Upper lobe of right lung (tissue), 1 donor: ENCODE measurements around the gene LNX1. TPM values are rescaled to one million over a fixed set of nuclear protein-coding genes. Genes with fewer than 3 reads are reported as not detected.

ENCODE experiments used
- ATAC-seq: fragments of 200-7000 bp; cut with Tn5 transposase; one replicate; pipeline ENCODE4 v1.9.1; 2020; ENCODE audit warnings: mild to moderate bottlenecking, moderate library complexity
- DNase-seq: peaks from one replicate; pipeline ENCODE4 v3.0.0-alpha.2; 2020
- H3K27ac ChIP-seq: fragments of 200-600 bp; one replicate; pipeline ENCODE4 v1.8.0; 2022
- H3K27me3 ChIP-seq: fragments of 200-600 bp; one replicate; pipeline ENCODE4 v1.8.0; 2022; ENCODE audit warnings: mild to moderate bottlenecking
- H3K36me3 ChIP-seq: fragments of 200-600 bp; one replicate; pipeline ENCODE4 v1.8.0; 2022
- H3K4me1 ChIP-seq: fragments of 200-600 bp; one replicate; pipeline ENCODE4 v1.8.0; 2022
- H3K4me3 ChIP-seq: fragments of 200-600 bp; one replicate; pipeline ENCODE4 v1.8.0; 2022; ENCODE audit warnings: mild to moderate bottlenecking
- H3K9me3 ChIP-seq: fragments of 200-600 bp; one replicate; pipeline ENCODE4 v1.8.0; 2022
- intact Hi-C: fragments of 100-400 bp; cut with DNase I; formaldehyde crosslinking; loops from one replicate; pipeline ENCODE4 v1.11.0; 2022
- total RNA-seq: library from RNA; stranded (reverse); fragmentation: NEBNext Ultra II Directional; extraction: Animal tissue kit (Norgen Biotek cat#: 25700); gene quantifications from one replicate; pipeline ENCODE4 v1.2.1, GENCODE V29; 2021
- TF ChIP-seq, protein P1 (sequence below): fragments of 200-600 bp; IDR thresholded peaks from one replicate; pipeline ENCODE4 v1.8.0; 2022; ENCODE audit warnings: antibody characterized with exemption
- donor health status: DM: no; HTN: yes; CAD: no; lungs with severe emphysema.

The LNX1 gene
- total RNA-seq, 1 donor from 2014 or later: 6.0 TPM

DNA sequence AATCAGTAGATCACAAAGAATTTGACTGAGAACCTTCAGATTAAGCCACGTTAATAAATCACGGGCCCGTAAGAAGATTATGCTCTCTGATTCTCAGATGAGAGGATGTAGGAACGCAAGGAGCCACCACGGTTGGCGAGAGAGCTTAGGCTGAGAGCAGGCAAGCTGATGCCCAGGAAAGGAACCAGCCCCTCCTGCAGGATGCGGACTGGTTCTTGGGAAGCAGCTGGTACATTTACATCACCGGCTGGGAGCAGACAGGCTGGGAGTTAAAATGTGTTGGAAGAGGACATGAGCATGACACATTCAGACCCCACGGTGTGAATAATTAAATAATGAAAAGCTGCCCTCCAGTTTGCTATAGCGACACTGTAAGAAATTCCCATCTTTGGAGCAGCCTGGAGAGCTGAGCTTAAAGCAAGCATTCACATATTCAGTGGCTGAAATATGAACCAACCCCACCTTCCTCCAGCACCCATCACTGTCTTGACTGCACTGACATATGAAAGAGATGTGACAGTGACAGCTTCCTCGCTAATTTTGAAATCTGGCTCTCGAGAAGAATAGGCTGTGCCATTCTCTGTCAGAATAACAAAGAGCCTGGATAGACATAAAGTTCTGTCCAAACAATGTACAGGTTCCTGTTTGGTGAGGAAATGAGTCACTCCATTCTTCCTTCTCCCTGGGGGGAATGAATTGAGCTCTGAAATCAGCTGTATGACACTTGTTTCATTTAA is 33.1 kb downstream of the LNX1 start:
- ATAC-seq (no peak), DNase-seq (no peak)
- TF ChIP-seq, protein P1, sequence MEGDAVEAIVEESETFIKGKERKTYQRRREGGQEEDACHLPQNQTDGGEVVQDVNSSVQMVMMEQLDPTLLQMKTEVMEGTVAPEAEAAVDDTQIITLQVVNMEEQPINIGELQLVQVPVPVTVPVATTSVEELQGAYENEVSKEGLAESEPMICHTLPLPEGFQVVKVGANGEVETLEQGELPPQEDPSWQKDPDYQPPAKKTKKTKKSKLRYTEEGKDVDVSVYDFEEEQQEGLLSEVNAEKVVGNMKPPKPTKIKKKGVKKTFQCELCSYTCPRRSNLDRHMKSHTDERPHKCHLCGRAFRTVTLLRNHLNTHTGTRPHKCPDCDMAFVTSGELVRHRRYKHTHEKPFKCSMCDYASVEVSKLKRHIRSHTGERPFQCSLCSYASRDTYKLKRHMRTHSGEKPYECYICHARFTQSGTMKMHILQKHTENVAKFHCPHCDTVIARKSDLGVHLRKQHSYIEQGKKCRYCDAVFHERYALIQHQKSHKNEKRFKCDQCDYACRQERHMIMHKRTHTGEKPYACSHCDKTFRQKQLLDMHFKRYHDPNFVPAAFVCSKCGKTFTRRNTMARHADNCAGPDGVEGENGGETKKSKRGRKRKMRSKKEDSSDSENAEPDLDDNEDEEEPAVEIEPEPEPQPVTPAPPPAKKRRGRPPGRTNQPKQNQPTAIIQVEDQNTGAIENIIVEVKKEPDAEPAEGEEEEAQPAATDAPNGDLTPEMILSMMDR: no peak
- intact Hi-C loops: no loop called here
- Histone ChIP-seq H3K27ac (no peak overlapping the region), H3K9me3 (no peaks in the 10 kb centered on the region), H3K27me3 (no peaks in the 10 kb centered on the region), H3K4me1 (no peaks in the 10 kb centered on the region), H3K4me3 (no peak overlapping the region), H3K36me3 (no peaks in the 10 kb centered on the region)

DNA sequence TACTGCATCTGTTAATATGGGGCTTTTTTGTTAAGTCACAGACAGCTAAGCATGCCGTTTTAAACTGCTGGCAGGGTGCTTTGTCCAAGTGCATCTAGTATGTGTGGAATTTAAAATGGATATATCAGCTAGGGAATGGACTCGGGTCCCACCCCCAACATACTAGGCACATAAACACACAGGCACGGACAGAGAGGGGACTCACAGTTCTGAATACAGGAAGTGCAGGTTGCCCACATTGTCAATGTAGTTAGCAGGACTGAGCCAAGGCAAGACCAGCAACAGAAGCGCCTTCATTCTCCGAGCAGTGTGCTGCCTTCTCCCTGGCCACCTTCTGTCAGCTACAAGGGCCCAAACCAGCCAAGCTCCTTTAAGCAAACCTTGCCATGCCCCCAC is 33.6 kb downstream of the LNX1 start:
- TF ChIP-seq, protein P1: no peak
- intact Hi-C loops: no loop called here
- Histone ChIP-seq H3K27ac (no peak overlapping the region), H3K9me3 (no peaks in the 10 kb centered on the region), H3K4me1 (no peaks in the 10 kb centered on the region), H3K27me3 (no peaks in the 10 kb centered on the region), H3K36me3 (no peaks in the 10 kb centered on the region), H3K4me3 (no peak overlapping the region)
- ATAC-seq (no peak), DNase-seq (no peak)

DNA sequence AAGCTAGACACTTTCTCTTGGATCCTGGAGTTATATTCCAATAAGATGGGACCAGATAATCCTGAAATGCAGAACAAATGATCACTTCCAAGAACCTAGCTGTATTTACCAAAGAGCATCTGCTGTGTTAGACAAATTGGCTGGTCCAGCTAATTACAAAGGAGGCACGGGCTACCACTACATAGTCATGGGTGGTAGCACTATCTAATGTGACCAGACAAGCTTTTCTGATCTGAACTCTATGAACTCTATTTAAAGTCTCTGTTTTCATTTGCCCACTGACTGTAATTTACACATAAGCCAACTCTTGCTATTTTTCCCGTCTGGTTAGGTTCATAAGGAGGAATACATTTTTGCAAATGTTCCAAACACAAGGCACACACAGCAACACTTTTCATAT is 34.6 kb downstream of the LNX1 start:
- Histone ChIP-seq H3K27me3 (no peaks in the 10 kb centered on the region), H3K27ac (no peak overlapping the region), H3K4me1 (no peaks in the 10 kb centered on the region), H3K4me3 (no peak overlapping the region), H3K36me3 (no peaks in the 10 kb centered on the region), H3K9me3 (no peaks in the 10 kb centered on the region)
- intact Hi-C loops: no loop called here
- ATAC-seq (no peak), DNase-seq (no peak)
- TF ChIP-seq, protein P1: no peak

DNA sequence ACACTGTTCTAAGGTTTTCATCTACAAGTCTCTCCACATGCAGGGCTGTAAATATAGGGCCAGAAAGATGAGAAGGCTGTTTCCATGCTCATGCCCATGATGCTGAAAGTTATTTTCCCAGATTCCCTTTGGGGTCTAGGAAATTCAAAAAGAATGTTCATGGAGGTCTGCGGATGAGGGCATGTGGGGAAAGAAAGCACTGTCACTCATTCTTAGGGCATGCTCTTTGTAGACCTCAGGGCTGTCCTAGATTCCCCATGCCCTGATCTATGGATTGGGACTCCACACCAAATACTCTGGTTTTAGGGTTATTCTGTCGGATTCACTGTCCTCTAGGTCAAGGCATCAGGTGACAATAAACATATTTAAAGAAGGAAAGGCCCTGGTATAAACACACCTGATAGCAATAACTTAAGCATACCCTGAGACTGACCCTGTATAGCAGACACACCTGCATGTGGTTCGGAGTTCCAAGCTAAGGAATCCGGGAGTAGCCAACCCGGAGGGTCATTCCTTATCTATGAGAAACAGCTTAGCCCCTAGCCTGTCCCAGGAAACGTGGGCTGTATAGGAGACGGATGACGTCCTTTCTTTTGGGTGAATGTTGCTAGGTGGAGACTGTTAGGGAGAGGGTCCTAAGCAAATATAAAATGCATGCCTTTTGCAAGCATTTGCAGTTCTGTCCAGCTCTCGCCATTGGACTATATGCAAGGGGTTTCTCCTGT is 37.6 kb downstream of the LNX1 start:
- no peak for ATAC-seq
- intact Hi-C loops: no loop called here
- Histone ChIP-seq H3K27ac (no peak overlapping the region), H3K27me3 (no peaks in the 10 kb centered on the region), H3K36me3 (no peaks in the 10 kb centered on the region), H3K4me3 (no peak overlapping the region), H3K4me1 (no peaks in the 10 kb centered on the region), H3K9me3 (no peaks in the 10 kb centered on the region)
- no peak for DNase-seq
- TF ChIP-seq, protein P1: no peak

DNA sequence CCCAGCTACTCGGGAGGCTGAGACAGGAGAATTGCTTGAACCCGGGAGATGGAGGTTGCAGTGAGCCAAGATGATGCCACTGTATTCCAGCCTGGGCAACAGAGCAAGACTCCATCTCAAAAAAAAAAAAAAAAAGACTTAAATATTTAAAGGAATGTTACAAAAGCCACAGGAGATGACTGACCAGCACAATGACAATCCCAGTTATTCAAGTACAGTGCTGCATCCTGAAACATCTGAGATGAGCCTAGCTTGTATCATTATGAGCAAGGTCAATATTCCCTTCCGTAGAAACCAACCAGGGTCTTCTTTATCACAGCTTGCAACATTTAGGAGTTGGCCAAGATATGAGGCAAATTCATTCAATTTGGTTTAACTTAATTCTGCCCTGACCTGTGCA is 38.6 kb downstream of the LNX1 start:
- Histone ChIP-seq H3K4me1 (no peaks in the 10 kb centered on the region), H3K27ac (no peak overlapping the region), H3K36me3 (no peaks in the 10 kb centered on the region), H3K9me3 (no peaks in the 10 kb centered on the region), H3K27me3 (no peaks in the 10 kb centered on the region), H3K4me3 (no peak overlapping the region)
- TF ChIP-seq, protein P1: no peak
- DNase-seq (no peak), ATAC-seq (no peak)
- intact Hi-C loops: no loop called here
